MCF 10A (cell line): ENCODE results near the gene PFDN1. TPM values are rescaled to one million over a fixed set of nuclear protein-coding genes. Genes with fewer than 3 reads are reported as not detected.
A peak's percentile ranks its signal among the peaks of the same experiment; 100 is the strongest.

Experiments used
- BruUV-seq: library from RNA; stranded (reverse); fragments of 400-500 nt; replicated peaks from 2 replicates; lab custom pipeline; 2021; lab: Mats Ljungman, UMichigan
- CTCF ChIA-PET: fragments of 300-600 bp; sonication (Branson Sonifier 250); formaldehyde crosslinking; extraction: SDS; loops from one replicate; lab custom pipeline; 2021; ENCODE audit warnings: antibody characterized with exemption, inconsistent platforms; lab: Yijun Ruan, JAX
- POLR2A ChIA-PET: fragments of 300-600, 350-650 bp; sonication (Branson Sonifier 250); formaldehyde crosslinking; extraction: SDS; loops from one replicate; lab custom pipeline; 2020; ENCODE audit warnings: antibody characterized with exemption, inconsistent platforms; lab: Yijun Ruan, JAX
- DNase-seq: peaks from one replicate; pipeline ENCODE4 v3.0.0-alpha.2; 2018; ENCODE audit not compliant: unreplicated experiment
- H3K27ac Mint-ChIP-seq: one replicate; pipeline ENCODE4 v1.8.0; 2022; ENCODE audit warnings: mild to moderate bottlenecking, low read depth, mixed read lengths; ENCODE audit not compliant: unreplicated experiment
- H3K27me3 Mint-ChIP-seq: one replicate; pipeline ENCODE4 v1.8.0; 2022; ENCODE audit warnings: mixed read lengths; ENCODE audit not compliant: insufficient read depth, unreplicated experiment
- H3K36me3 Mint-ChIP-seq: one replicate; pipeline ENCODE4 v1.8.0; 2022; ENCODE audit warnings: mild to moderate bottlenecking, moderate library complexity, mixed read lengths; ENCODE audit not compliant: insufficient read depth, unreplicated experiment
- H3K4me1 Mint-ChIP-seq: one replicate; pipeline ENCODE4 v1.8.0; 2022; ENCODE audit warnings: mixed read lengths; ENCODE audit not compliant: insufficient read depth, unreplicated experiment
- H3K4me3 Mint-ChIP-seq: one replicate; pipeline ENCODE4 v1.8.0; 2022; ENCODE audit warnings: mild to moderate bottlenecking, moderate library complexity, mixed read lengths; ENCODE audit not compliant: unreplicated experiment
- H3K9me3 Mint-ChIP-seq: one replicate; pipeline ENCODE4 v1.8.0; 2022; ENCODE audit warnings: mixed read lengths; ENCODE audit not compliant: unreplicated experiment
- intact Hi-C: fragments of 100-400 bp; cut with micrococcal nuclease; formaldehyde crosslinking; loops from 2 replicates; pipeline ENCODE4 v1.14.1; 2022
- total RNA-seq: library from RNA; stranded (reverse); gene quantifications from 2 replicates; pipeline ENCODE4 v1.2.3, GENCODE V29; 2022
- TF ChIP-seq, protein P1 (sequence below): fragments of 200-600 bp; IDR thresholded peaks from one replicate; pipeline ENCODE4 v1.8.0; 2022; ENCODE audit warnings: antibody characterized with exemption, mild to moderate bottlenecking; ENCODE audit not compliant: unreplicated experiment

Gene PFDN1
- total RNA-seq, 1 experiment from 2014 or later = 94.7 TPM

DNA sequence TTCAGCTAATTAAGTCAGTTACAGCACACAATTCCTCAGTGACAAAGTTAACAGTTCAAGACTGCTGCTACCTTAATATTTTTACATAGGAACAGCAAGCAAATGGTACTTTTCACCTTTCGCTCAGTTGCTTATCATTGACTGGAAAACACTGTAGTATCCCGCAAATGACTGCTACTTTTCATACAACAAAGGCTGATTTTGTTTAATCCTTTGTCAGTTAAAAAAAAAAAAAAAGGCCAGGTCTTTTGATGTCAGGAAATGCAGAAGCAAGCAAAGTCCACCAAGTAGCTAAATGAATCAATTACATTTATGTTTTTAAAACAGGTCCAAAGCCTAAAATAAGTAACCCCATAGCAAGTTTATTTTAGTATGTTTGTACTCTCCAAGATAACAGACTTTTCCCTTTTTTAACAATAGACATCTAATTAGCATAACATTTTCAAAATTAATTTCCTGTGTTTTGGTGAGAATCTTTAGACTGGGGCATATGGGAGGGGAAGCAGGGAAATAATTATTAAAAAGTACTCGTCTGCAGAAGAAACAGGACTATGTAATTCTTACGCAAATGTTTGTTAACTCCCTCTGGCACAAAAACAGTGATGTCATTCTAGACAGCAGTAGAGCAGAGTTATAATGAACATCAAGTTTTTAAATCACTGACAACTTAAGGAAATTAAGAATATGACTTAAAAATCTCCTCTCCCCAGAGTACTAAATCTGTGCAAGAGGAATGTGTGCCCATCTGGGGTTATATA lies 9.6 kb downstream of the PFDN1 start:
- ChIA-PET CTCF (interaction anchor here (0.6 to 1.8 kb wide), 7 partner anchors 8 to 58 kb away, joined by 3 to 7 read pairs (median 3); partner anchors contain the start of gene HBEGF), POLR2A (interaction anchor here (0.6 to 2.9 kb wide), 16 partner anchors 10 to 108 kb away, joined by 3 to 26 read pairs (median 4); partner anchors contain the start of genes ANKHD1, HBEGF and PFDN1)
- H3K9me3 Mint-ChIP-seq = no peaks in the 10 kb centered on the region
- H3K4me3 Mint-ChIP-seq = no peak overlapping the region
- peaks cover 6% of the 10 kb centered on the region for H3K36me3 Mint-ChIP-seq
- BruUV-seq = TSS peak; percentile 95
- no peak for DNase-seq
- TF ChIP-seq, protein P1, sequence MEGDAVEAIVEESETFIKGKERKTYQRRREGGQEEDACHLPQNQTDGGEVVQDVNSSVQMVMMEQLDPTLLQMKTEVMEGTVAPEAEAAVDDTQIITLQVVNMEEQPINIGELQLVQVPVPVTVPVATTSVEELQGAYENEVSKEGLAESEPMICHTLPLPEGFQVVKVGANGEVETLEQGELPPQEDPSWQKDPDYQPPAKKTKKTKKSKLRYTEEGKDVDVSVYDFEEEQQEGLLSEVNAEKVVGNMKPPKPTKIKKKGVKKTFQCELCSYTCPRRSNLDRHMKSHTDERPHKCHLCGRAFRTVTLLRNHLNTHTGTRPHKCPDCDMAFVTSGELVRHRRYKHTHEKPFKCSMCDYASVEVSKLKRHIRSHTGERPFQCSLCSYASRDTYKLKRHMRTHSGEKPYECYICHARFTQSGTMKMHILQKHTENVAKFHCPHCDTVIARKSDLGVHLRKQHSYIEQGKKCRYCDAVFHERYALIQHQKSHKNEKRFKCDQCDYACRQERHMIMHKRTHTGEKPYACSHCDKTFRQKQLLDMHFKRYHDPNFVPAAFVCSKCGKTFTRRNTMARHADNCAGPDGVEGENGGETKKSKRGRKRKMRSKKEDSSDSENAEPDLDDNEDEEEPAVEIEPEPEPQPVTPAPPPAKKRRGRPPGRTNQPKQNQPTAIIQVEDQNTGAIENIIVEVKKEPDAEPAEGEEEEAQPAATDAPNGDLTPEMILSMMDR = no peak
- H3K27me3 Mint-ChIP-seq = no peaks in the 10 kb centered on the region
- H3K27ac Mint-ChIP-seq = no peak overlapping the region
- intact Hi-C loops = no loop called here
- peaks cover 54% of the 10 kb centered on the region for H3K4me1 Mint-ChIP-seq

DNA sequence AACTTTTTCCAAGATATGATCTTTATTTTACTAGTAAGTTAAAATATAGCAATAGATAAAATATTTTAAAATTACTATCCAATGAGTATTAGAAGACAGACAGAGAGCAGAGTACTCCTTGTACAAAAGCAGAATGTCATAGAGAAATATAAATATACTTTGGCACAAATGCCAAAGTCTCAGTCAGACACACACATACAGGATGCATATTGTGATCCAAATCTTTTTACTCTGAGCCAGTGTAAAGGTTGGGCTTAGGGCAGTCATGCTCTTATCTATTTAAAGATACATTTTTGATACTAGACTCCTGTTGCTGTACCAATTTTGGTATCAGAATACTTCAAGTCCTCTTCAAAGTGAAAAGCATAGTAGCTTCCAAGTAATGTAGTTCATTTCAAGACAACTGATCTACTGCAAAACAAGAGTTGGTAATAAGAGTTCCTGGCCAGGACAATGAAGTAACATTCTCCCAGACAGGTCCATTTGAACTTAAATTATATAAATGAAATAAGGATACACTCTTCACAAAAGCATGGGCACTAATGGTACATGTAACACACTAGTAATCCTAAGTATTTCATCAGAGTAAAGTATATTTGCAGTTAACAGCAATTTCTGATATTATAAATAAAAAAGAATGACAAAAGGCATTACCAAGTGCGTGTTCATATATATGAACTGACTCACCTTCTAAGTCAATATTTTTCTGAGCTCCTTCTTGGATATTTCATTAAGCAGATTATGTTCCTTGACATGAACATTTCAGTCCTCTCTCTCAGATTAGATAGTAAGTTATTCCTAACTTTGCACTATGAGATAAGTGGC lies 10.5 kb downstream of the PFDN1 start:
- BruUV-seq = no TSS peak
- no peak overlapping the region for H3K27ac Mint-ChIP-seq
- H3K9me3 Mint-ChIP-seq = no peaks in the 10 kb centered on the region
- TF ChIP-seq, protein P1 = no peak
- ChIA-PET POLR2A (interaction anchor here (0.6 to 2.9 kb wide), 16 partner anchors 10 to 398 kb away, joined by 3 to 26 read pairs (median 4); partner anchors contain the start of genes ANKHD1, HARS1, HBEGF and PFDN1), CTCF (interaction anchor here (0.6 to 1.8 kb wide), 6 partner anchors 11 to 249 kb away, joined by 3 to 7 read pairs (median 4); partner anchors contain the start of genes HBEGF and NRG2)
- H3K27me3 Mint-ChIP-seq = no peaks in the 10 kb centered on the region
- no peaks in the 10 kb centered on the region for H3K36me3 Mint-ChIP-seq
- DNase-seq = no peak
- peaks cover 50% of the 10 kb centered on the region for H3K4me1 Mint-ChIP-seq
- intact Hi-C loops = no loop called here
- no peak overlapping the region for H3K4me3 Mint-ChIP-seq

DNA sequence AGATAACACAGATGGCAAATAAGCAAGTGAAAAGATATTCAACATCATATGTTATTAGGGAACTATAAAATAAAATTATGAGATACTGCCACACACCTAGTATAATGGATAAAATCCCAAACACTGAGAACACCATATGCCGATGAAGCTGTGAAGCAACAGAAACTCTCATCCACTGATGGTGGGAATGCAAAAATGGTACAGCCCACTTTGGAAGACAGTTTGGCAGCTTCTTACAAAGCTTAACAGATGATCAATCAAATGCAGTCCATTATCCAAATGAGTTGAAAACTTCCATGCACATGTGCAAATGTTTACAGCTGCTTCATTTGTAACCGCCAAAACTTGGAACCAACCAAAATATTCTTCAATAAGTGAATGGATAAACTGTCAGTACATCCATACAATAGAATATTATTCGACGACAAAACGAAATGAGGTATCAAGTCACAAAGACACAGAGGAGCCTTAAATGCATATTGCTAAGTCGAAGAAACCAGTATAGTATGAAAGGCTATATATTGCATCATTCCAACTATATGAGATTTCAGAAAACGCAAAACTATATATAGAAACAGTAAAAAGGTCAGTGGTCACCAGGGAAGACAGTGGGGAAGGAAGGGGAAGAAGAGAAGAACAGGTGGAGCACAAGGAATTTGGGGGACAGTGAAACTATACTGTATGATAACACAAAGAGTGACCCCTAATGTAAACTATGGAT lies 14.9 kb downstream of the PFDN1 start:
- TF ChIP-seq, protein P1 = no peak
- no peaks in the 10 kb centered on the region for H3K27me3 Mint-ChIP-seq
- ChIA-PET CTCF (interaction anchor here (0.6 to 1.3 kb wide), 6 partner anchors 8 to 71 kb away, joined by 3 to 5 read pairs (median 4); partner anchors contain the start of gene HBEGF), POLR2A (interaction anchor here (2.3 kb wide), 1 partner anchor 15 kb away, joined by 11 read pairs; the partner anchor contains the start of gene PFDN1)
- H3K27ac Mint-ChIP-seq = no peak overlapping the region
- no peak for DNase-seq
- BruUV-seq = no TSS peak
- intact Hi-C loops = no loop called here
- H3K36me3 Mint-ChIP-seq = no peaks in the 10 kb centered on the region
- H3K4me3 Mint-ChIP-seq = no peak overlapping the region
- H3K4me1 Mint-ChIP-seq = peaks cover 20% of the 10 kb centered on the region
- H3K9me3 Mint-ChIP-seq = no peaks in the 10 kb centered on the region
